Caco-2 (cell line): ENCODE data around the gene UCP2. TPM values are rescaled to one million over a fixed set of nuclear protein-coding genes. Genes with fewer than 3 reads are reported as not detected.

Experiments
- BruUV-seq: library from RNA; stranded (reverse); fragments of 400-500 nt; replicated peaks from 2 replicates; lab custom pipeline; 2021; lab: Mats Ljungman, UMichigan
- CTCF ChIA-PET: fragments of 300-600 bp; sonication (Branson Sonifier 250); formaldehyde crosslinking; loops from one replicate; lab custom pipeline; 2022; ENCODE audit warnings: antibody characterized with exemption; lab: Charles Lee
- POLR2A ChIA-PET: fragments of 300-600 bp; sonication (Branson Sonifier 250); formaldehyde crosslinking; loops from one replicate; lab custom pipeline; 2022; ENCODE audit warnings: antibody characterized with exemption; lab: Charles Lee
- DNase-seq, 2 experiments: peaks; one replicate each; pipeline versions ENCODE4 v3.0.0 to v3.0.0-alpha.2; 2020 to 2022
- H3K27me3 ChIP-seq: replicated peaks from 2 replicates; pipeline ENCODE4 v1.6.0; 2011; ENCODE audit warnings: low read length; ENCODE audit not compliant: control insufficient read depth, insufficient read depth
- H3K36me3 ChIP-seq: 2 replicates; pipeline ENCODE4 v1.5.1; 2011; ENCODE audit warnings: low read length; ENCODE audit not compliant: control insufficient read depth, insufficient read depth
- H3K4me1 ChIP-seq: fragments of 250-450 bp; sonication (Bioruptor Pico); 2 replicates; pipeline ENCODE4 v1.5.1; 2020; ENCODE audit warnings: mild to moderate bottlenecking
- H3K4me3 ChIP-seq: 2 replicates; pipeline ENCODE4 v1.5.1; 2011; ENCODE audit warnings: low read depth, mild to moderate bottlenecking, control low read depth, low read length
- H3K9me3 ChIP-seq: fragments of 250-450 bp; sonication (Bioruptor Pico); 2 replicates; pipeline ENCODE4 v1.5.1; 2020; ENCODE audit warnings: mild to moderate bottlenecking, moderate library complexity
- H3K27ac Mint-ChIP-seq: one replicate; pipeline ENCODE4 v1.8.0; 2022; ENCODE audit warnings: mixed read lengths; ENCODE audit not compliant: unreplicated experiment
- H3K27me3 Mint-ChIP-seq: one replicate; pipeline ENCODE4 v1.8.0; 2022; ENCODE audit warnings: mixed read lengths; ENCODE audit not compliant: insufficient read depth, unreplicated experiment
- H3K36me3 Mint-ChIP-seq: one replicate; pipeline ENCODE4 v1.8.0; 2022; ENCODE audit warnings: mild to moderate bottlenecking, mixed read lengths; ENCODE audit not compliant: insufficient read depth, unreplicated experiment
- H3K4me1 Mint-ChIP-seq: one replicate; pipeline ENCODE4 v1.8.0; 2022; ENCODE audit warnings: low read depth, mixed read lengths; ENCODE audit not compliant: unreplicated experiment
- H3K4me3 Mint-ChIP-seq: one replicate; pipeline ENCODE4 v1.8.0; 2022; ENCODE audit warnings: mild to moderate bottlenecking, moderate library complexity, mixed read lengths; ENCODE audit not compliant: unreplicated experiment
- H3K9me3 Mint-ChIP-seq: one replicate; pipeline ENCODE4 v1.8.0; 2022; ENCODE audit warnings: mixed read lengths; ENCODE audit not compliant: unreplicated experiment
- CTCF ChIP-seq, 2 experiments: fragments of 200-600 bp in 1 of 2; IDR thresholded peaks; 1 replicate in 1 of 2; 2 replicates in 1 of 2; pipeline versions ENCODE4 v1.5.1 to v1.8.0; 2011 to 2022; ENCODE audit warnings: antibody characterized with exemption in 1 of 2, control low read depth in 1 of 2, inconsistent platforms in 1 of 2, low read depth in 1 of 2, low read length in 1 of 2, mild to moderate bottlenecking in 1 of 2, moderate library complexity in 1 of 2; ENCODE audit not compliant: insufficient read depth in 1 of 2, severe bottlenecking in 1 of 2, unreplicated experiment in 1 of 2
- intact Hi-C: fragments of 100-400 bp; cut with micrococcal nuclease; formaldehyde crosslinking; loops from one replicate; pipeline ENCODE4 v1.10.0; 2022; ENCODE audit not compliant: unreplicated experiment
- total RNA-seq: library from RNA; stranded (reverse); gene quantifications from 2 replicates; pipeline ENCODE4 v1.2.3, GENCODE V29; 2022

UCP2 gene
- total RNA-seq, 1 experiment from 2014 or later, result 144 TPM

- ChIA-PET CTCF (interaction anchor here (0.5 kb wide), 1 partner anchor 732 kb away, joined by 3 read pairs; no protein-coding TSS in a partner anchor), POLR2A (no interaction called here)
- peaks cover 27% of the 10 kb centered on the region for H3K36me3 Mint-ChIP-seq
- no peak overlapping the region for H3K4me3 ChIP-seq
- no peak for TF ChIP-seq CTCF (IDR thresholded peaks at IDR 0.05; ENCODE audit: insufficient read depth in 1 of 2, low read depth in 1 of 2, low read length in 1 of 2, severe bottlenecking in 1 of 2, unreplicated experiment in 1 of 2)
- H3K4me1 Mint-ChIP-seq, result no peaks in the 10 kb centered on the region
- H3K9me3 ChIP-seq, result no peaks in the 10 kb centered on the region
- no peaks in the 10 kb centered on the region for H3K9me3 Mint-ChIP-seq
- intact Hi-C loops, result no loop called here
- BruUV-seq, result no TSS peak
- DNase-seq, result peak in 1 of 2 experiments; percentile 33
- no peaks in the 10 kb centered on the region for H3K4me1 ChIP-seq
- H3K27me3 Mint-ChIP-seq, result no peaks in the 10 kb centered on the region
- H3K4me3 Mint-ChIP-seq, result no peak overlapping the region
- no peak overlapping the region for H3K27ac Mint-ChIP-seq
- no peaks in the 10 kb centered on the region; the same call in 1 of the 2 replicates for H3K27me3 ChIP-seq
- 0 out of 2 replicates have a peak, but pooled peaks cover under 1% of the 10 kb centered on the region for H3K36me3 ChIP-seq
Measured at GRCh38 chr11:73971175-73971719, 11.4 kb downstream of the UCP2 start.

- DNase-seq, result no peak
- no peak for TF ChIP-seq CTCF (IDR thresholded peaks at IDR 0.05; ENCODE audit: insufficient read depth in 1 of 2, low read depth in 1 of 2, low read length in 1 of 2, severe bottlenecking in 1 of 2, unreplicated experiment in 1 of 2)
- H3K27me3 ChIP-seq, result no peaks in the 10 kb centered on the region; the same call in 1 of the 2 replicates
- ChIA-PET POLR2A (interaction anchor here (1.5 kb wide), 1 partner anchor 13 kb away, joined by 7 read pairs; the partner anchor contains the start of gene UCP2), CTCF (no interaction called here)
- intact Hi-C loops, result no loop called here
- H3K27me3 Mint-ChIP-seq, result no peaks in the 10 kb centered on the region
- no peaks in the 10 kb centered on the region for H3K9me3 ChIP-seq
- no TSS peak for BruUV-seq
- no peaks in the 10 kb centered on the region for H3K9me3 Mint-ChIP-seq
- no peak overlapping the region for H3K4me3 ChIP-seq
- peaks cover 17% of the 10 kb centered on the region for H3K36me3 Mint-ChIP-seq
- H3K36me3 ChIP-seq, result no peaks in the 10 kb centered on the region
- H3K4me1 ChIP-seq, result no peaks in the 10 kb centered on the region
- H3K27ac Mint-ChIP-seq, result no peak overlapping the region
- no peaks in the 10 kb centered on the region for H3K4me1 Mint-ChIP-seq
- H3K4me3 Mint-ChIP-seq, result no peak overlapping the region
Measured at GRCh38 chr11:73969991-73970800, 12.4 kb downstream of the UCP2 start.

GRCh38 chr11:73969091-73969490 is 13.6 kb downstream of the UCP2 start:
- DNase-seq, result no peak
- Histone ChIP-seq H3K4me3 (no peak overlapping the region), H3K4me1 (no peaks in the 10 kb centered on the region), H3K9me3 (no peaks in the 10 kb centered on the region), H3K27me3 (no peaks in the 10 kb centered on the region; the same call in 1 of the 2 replicates), H3K36me3 (no peaks in the 10 kb centered on the region)
- TF ChIP-seq CTCF (IDR thresholded peaks at IDR 0.05; ENCODE audit: insufficient read depth in 1 of 2, low read depth in 1 of 2, low read length in 1 of 2, severe bottlenecking in 1 of 2, unreplicated experiment in 1 of 2), result no peak
- BruUV-seq, result no TSS peak
- H3K36me3 Mint-ChIP-seq, result peaks cover 10% of the 10 kb centered on the region
- intact Hi-C loops, result no loop called here
- CTCF ChIA-PET, result no interaction called here
- H3K27me3 Mint-ChIP-seq, result no peaks in the 10 kb centered on the region
- no peaks in the 10 kb centered on the region for H3K9me3 Mint-ChIP-seq
- H3K4me1 Mint-ChIP-seq, result no peaks in the 10 kb centered on the region
- no peak overlapping the region for H3K27ac Mint-ChIP-seq
- POLR2A ChIA-PET, result interaction anchor here (1.5 kb wide), 1 partner anchor 14 kb away, joined by 7 read pairs; the partner anchor contains the start of gene UCP2
- H3K4me3 Mint-ChIP-seq, result no peak overlapping the region
